Panc1 (cell line): ENCODE results near the gene FIGLA. TPM values are rescaled to one million over a fixed set of nuclear protein-coding genes. Genes with fewer than 3 reads are reported as not detected.

Experiments
- ATAC-seq: fragments of 200-7000 bp; cut with Tn5 transposase; 2 replicates; pipeline ENCODE4 v1.9.1; 2020; ENCODE audit warnings: mild to moderate bottlenecking, moderate library complexity
- BruUV-seq: library from RNA; stranded (reverse); fragments of 400-500 nt; replicated peaks from 2 replicates; lab custom pipeline; 2021; lab: Mats Ljungman, UMichigan
- CTCF ChIA-PET: fragments of 300-600 bp; sonication (Branson Sonifier 250); formaldehyde crosslinking; loops from one replicate; lab custom pipeline; 2022; ENCODE audit warnings: antibody characterized with exemption; lab: Charles Lee
- POLR2A ChIA-PET: fragments of 300-600 bp; sonication (Branson Sonifier 250); formaldehyde crosslinking; loops from one replicate; lab custom pipeline; 2022; ENCODE audit warnings: antibody characterized with exemption; lab: Charles Lee
- DNase-seq: peaks from one replicate; pipeline ENCODE4 v3.0.0-alpha.2; 2010; ENCODE audit warnings: low read depth, low spot score
- H3K27ac ChIP-seq: 2 replicates; pipeline ENCODE4 v1.5.1; 2011; ENCODE audit warnings: mild to moderate bottlenecking, low read length, inconsistent platforms
- H3K27me3 ChIP-seq: fragments of 200-500 bp; sonication (Bioruptor generic); 2 replicates; pipeline ENCODE4 v1.6.0; 2014; ENCODE audit warnings: low read length, inconsistent platforms; ENCODE audit not compliant: control insufficient read depth, insufficient read depth
- H3K36me3 ChIP-seq: fragments of 200-500 bp; sonication (Bioruptor generic); 2 replicates; pipeline ENCODE4 v1.5.1; 2014; ENCODE audit warnings: inconsistent platforms, mild to moderate bottlenecking, low read length, moderate library complexity; ENCODE audit not compliant: control insufficient read depth, insufficient read depth
- H3K4me1 ChIP-seq: 2 replicates; pipeline ENCODE4 v1.5.1; 2011; ENCODE audit warnings: inconsistent platforms, mild to moderate bottlenecking, low read length, moderate library complexity; ENCODE audit not compliant: control insufficient read depth, insufficient read depth
- H3K4me3 ChIP-seq, 2 experiments: 2 replicates each; pipeline ENCODE4 v1.5.1; 2011 to 2012; ENCODE audit warnings: low read depth in 2 of 2, low read length in 2 of 2, mild to moderate bottlenecking in 2 of 2, inconsistent platforms in 1 of 2, moderate library complexity in 1 of 2
- H3K9me3 ChIP-seq: fragments of 200-500 bp; sonication (Bioruptor generic); 2 replicates; pipeline ENCODE4 v1.5.1; 2014; ENCODE audit warnings: low read depth, mild to moderate bottlenecking, inconsistent platforms, low read length, moderate library complexity; ENCODE audit not compliant: control insufficient read depth, insufficient read depth
- POLR2AphosphoS5 ChIP-seq: IDR thresholded peaks from 2 replicates; pipeline ENCODE4 v1.6.1; 2012; ENCODE audit warnings: mild to moderate bottlenecking, low read depth, low read length, moderate library complexity
- SIN3A ChIP-seq: IDR thresholded peaks from 2 replicates; pipeline ENCODE4 v1.6.1; 2012; ENCODE audit warnings: low read depth, mild to moderate bottlenecking, low read length, moderate library complexity, borderline replicate concordance; ENCODE audit not compliant: insufficient read depth
- TCF7L2 ChIP-seq: IDR thresholded peaks from 2 replicates; pipeline ENCODE4 v1.6.1; 2011; ENCODE audit warnings: mild to moderate bottlenecking, low read depth, low read length, inconsistent platforms
- in situ Hi-C: cut with HindIII; loops from 2 replicates; pipeline ENCODE4 v1.10.0; 2016; ENCODE audit warnings: low sequenced_read_pairs, low pct_unique_long_range_greater_than_20kb
- intact Hi-C: fragments of 100-400 bp; cut with micrococcal nuclease; formaldehyde crosslinking; loops from one replicate; pipeline ENCODE4 v1.10.0; 2022; ENCODE audit not compliant: unreplicated experiment
- total RNA-seq: library from RNA; stranded (reverse); gene quantifications from one replicate; pipeline ENCODE4 v1.2.1, GENCODE V29; 2021; ENCODE audit not compliant: unreplicated experiment
- TF ChIP-seq, protein P1 (sequence below): fragments of 450-650 bp; IDR thresholded peaks from 2 replicates; pipeline ENCODE4 v1.5.1; 2017; ENCODE audit warnings: mild to moderate bottlenecking
- TF ChIP-seq, protein P2 (sequence below), 2 experiments: IDR thresholded peaks; 2 replicates each; pipeline ENCODE4 v1.6.1; 2011 to 2012; ENCODE audit warnings: low read depth in 2 of 2, control low read depth in 1 of 2, low read length in 1 of 2, mild to moderate bottlenecking in 1 of 2, moderate library complexity in 1 of 2; ENCODE audit not compliant: insufficient read depth in 1 of 2

FIGLA gene
- total RNA-seq, 1 experiment from 2014 or later = not detected

DNA sequence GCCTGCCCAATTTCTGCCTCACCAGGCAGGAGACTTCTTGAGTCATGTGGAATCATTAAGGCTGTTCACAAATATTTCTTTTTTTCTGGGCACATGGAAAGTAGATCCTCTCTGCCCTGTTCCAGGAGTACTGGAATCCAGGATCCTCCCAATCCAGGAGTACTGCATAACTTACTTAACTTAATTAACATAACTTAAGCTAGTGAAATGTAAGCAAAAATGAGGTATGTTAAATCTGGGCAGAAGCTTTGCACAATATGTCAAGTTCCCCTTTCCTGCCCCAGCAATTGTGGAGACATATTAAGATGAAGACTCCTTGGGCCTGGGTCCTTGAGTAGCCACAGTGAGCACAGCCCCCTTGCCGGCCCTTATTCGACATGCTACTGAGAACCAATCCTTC lies 41.9 kb upstream of the FIGLA start:
- no peaks in the 10 kb centered on the region for H3K4me1 ChIP-seq
- BruUV-seq = no TSS peak
- no peak for DNase-seq
- H3K36me3 ChIP-seq = no peaks in the 10 kb centered on the region
- no peaks in the 10 kb centered on the region for H3K9me3 ChIP-seq
- no peak overlapping the region for H3K27ac ChIP-seq
- in situ Hi-C loops (no loop called here), intact Hi-C loops (no loop called here)
- no peak for ATAC-seq
- POLR2A ChIA-PET = no interaction called here
- H3K27me3 ChIP-seq = peaks cover 2% of the 10 kb centered on the region; the same call in 1 of the 2 replicates
- no peak overlapping the region for H3K4me3 ChIP-seq
- CTCF ChIA-PET = interaction anchor here (0.5 kb wide), 1 partner anchor 42 kb away, joined by 3 read pairs; the partner anchor contains the start of gene FIGLA
- TF ChIP-seq, protein P1, sequence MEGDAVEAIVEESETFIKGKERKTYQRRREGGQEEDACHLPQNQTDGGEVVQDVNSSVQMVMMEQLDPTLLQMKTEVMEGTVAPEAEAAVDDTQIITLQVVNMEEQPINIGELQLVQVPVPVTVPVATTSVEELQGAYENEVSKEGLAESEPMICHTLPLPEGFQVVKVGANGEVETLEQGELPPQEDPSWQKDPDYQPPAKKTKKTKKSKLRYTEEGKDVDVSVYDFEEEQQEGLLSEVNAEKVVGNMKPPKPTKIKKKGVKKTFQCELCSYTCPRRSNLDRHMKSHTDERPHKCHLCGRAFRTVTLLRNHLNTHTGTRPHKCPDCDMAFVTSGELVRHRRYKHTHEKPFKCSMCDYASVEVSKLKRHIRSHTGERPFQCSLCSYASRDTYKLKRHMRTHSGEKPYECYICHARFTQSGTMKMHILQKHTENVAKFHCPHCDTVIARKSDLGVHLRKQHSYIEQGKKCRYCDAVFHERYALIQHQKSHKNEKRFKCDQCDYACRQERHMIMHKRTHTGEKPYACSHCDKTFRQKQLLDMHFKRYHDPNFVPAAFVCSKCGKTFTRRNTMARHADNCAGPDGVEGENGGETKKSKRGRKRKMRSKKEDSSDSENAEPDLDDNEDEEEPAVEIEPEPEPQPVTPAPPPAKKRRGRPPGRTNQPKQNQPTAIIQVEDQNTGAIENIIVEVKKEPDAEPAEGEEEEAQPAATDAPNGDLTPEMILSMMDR = no peak
- TF ChIP-seq SIN3A = no peak
- TF ChIP-seq TCF7L2 = no peak
- TF ChIP-seq POLR2AphosphoS5 = no peak

DNA sequence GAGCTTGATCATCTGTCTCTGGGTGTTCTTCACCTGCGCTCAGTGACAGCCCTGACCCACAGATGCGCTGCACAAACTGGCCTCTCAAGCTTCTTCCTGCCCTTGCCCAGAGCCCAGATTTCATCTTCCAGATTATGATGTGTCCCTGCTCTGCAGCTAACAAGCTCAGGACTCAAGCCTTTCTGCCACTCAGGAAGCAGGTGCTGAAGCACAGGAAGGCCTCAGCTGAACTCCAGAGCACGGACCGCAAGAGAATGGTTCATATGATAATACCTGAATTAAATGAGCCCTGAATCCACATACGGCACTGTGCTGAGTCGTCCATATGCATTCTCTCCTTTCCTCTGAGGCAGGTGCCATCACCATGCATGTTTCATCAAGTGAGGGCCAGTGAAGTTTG lies 41.4 kb upstream of the FIGLA start:
- DNase-seq (no peak), ATAC-seq (no peak)

More for the DNA sequence above, 41.4 kb upstream of the FIGLA start:
- Histone ChIP-seq H3K4me1 (no peaks in the 10 kb centered on the region), H3K27me3 (peaks cover 2% of the 10 kb centered on the region; the same call in 1 of the 2 replicates), H3K36me3 (no peaks in the 10 kb centered on the region), H3K9me3 (no peaks in the 10 kb centered on the region), H3K27ac (no peak overlapping the region), H3K4me3 (no peak overlapping the region)
- intact Hi-C loops (no loop called here), in situ Hi-C loops (no loop called here)
- TF ChIP-seq, protein P1 = no peak
- TF ChIP-seq SIN3A = no peak
- TF ChIP-seq POLR2AphosphoS5 = no peak
- TF ChIP-seq, protein P2, sequence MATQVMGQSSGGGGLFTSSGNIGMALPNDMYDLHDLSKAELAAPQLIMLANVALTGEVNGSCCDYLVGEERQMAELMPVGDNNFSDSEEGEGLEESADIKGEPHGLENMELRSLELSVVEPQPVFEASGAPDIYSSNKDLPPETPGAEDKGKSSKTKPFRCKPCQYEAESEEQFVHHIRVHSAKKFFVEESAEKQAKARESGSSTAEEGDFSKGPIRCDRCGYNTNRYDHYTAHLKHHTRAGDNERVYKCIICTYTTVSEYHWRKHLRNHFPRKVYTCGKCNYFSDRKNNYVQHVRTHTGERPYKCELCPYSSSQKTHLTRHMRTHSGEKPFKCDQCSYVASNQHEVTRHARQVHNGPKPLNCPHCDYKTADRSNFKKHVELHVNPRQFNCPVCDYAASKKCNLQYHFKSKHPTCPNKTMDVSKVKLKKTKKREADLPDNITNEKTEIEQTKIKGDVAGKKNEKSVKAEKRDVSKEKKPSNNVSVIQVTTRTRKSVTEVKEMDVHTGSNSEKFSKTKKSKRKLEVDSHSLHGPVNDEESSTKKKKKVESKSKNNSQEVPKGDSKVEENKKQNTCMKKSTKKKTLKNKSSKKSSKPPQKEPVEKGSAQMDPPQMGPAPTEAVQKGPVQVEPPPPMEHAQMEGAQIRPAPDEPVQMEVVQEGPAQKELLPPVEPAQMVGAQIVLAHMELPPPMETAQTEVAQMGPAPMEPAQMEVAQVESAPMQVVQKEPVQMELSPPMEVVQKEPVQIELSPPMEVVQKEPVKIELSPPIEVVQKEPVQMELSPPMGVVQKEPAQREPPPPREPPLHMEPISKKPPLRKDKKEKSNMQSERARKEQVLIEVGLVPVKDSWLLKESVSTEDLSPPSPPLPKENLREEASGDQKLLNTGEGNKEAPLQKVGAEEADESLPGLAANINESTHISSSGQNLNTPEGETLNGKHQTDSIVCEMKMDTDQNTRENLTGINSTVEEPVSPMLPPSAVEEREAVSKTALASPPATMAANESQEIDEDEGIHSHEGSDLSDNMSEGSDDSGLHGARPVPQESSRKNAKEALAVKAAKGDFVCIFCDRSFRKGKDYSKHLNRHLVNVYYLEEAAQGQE (IDR thresholded peaks at IDR 0.05; ENCODE audit: insufficient read depth in 1 of 2, low read depth in 2 of 2, low read length in 1 of 2) = no peak
- no peak for TF ChIP-seq TCF7L2
- ChIA-PET POLR2A (no interaction called here), CTCF (interaction anchor here (0.5 kb wide), 1 partner anchor 42 kb away, joined by 3 read pairs; the partner anchor contains the start of gene FIGLA)
- no TSS peak for BruUV-seq
